Left lung (tissue), 10 donors: ENCODE data around the gene RPS15. TPM values are rescaled to one million over a fixed set of nuclear protein-coding genes. Genes with fewer than 3 reads are reported as not detected.

Experiments used
- ATAC-seq: fragments of 200-7000 bp; cut with Tn5 transposase; one replicate; pipeline ENCODE4 v1.9.1; 2020; ENCODE audit warnings: moderate library complexity
- DNase-seq, 4 donors: peaks; one replicate each; pipeline ENCODE4 v3.0.0-alpha.2; 2013 to 2020
- H3K27ac ChIP-seq, 2 donors: fragments of 200-600 bp; sonication (generic) in 1 of 2; one replicate each; pipeline versions ENCODE4 v1.5.0 to v1.8.0; 2020 to 2021
- H3K27me3 ChIP-seq, 2 donors: fragments of 200-600 bp; sonication (generic) in 1 of 2; one replicate each; pipeline versions ENCODE4 v1.5.0 to v1.8.0; 2020 to 2021
- H3K36me3 ChIP-seq, 2 donors: fragments of 200-600 bp; sonication (generic) in 1 of 2; one replicate each; pipeline versions ENCODE4 v1.5.0 to v1.8.0; 2020 to 2021
- H3K4me1 ChIP-seq, 2 donors: fragments of 200-600 bp; one replicate each; pipeline ENCODE4 v1.8.0; 2021
- H3K4me3 ChIP-seq, 2 donors: fragments of 200-600 bp; sonication (generic) in 1 of 2; one replicate each; pipeline versions ENCODE4 v1.5.0 to v1.8.0; 2020 to 2021; ENCODE audit warnings: mild to moderate bottlenecking in 1 of 2
- H3K9me3 ChIP-seq, 2 donors: fragments of 200-600 bp; sonication (generic) in 1 of 2; one replicate each; pipeline versions ENCODE4 v1.5.0 to v1.8.0; 2020 to 2021
- CTCF ChIP-seq, 2 donors: fragments of 200-600 bp; sonication (generic) in 1 of 2; IDR thresholded peaks; one replicate each; pipeline versions ENCODE4 v1.5.0 to v1.8.0; 2021; ENCODE audit warnings: antibody characterized with exemption in 2 of 2
- intact Hi-C, 2 donors: fragments of 100-400 bp; cut with DNase I; formaldehyde crosslinking; loops; one replicate each; pipeline versions ENCODE4 v1.11.2 to v1.14.2; 2022
- polyA plus RNA-seq, 6 donors: library from polyadenylated mRNA; unstranded; fragments of 120-200 nt; gene quantifications; one replicate each; pipeline ENCODE4 v1.2.1, GENCODE V29; 2013; ENCODE audit not compliant: insufficient read length in 6 of 6
- total RNA-seq, 2 donors: library from RNA; stranded (reverse); fragmentation: NEBNext Ultra II Directional; extraction: Animal tissue kit (Norgen Biotek cat#: 25700); gene quantifications; one replicate each; pipeline ENCODE4 v1.2.1, GENCODE V29; 2021
- donor health status: DM: no; HTN: yes; CAD: no.
- donor health status: DM: no; HTN: no; CAD: no.

The RPS15 gene
- total and polyA plus RNA-seq, 8 donors: 673 to 987 (median 836) TPM

GRCh38 chr19:1389033-1389940, 48.9 kb upstream of the RPS15 start:
- no peak for TF ChIP-seq CTCF (IDR thresholded peaks at IDR 0.05)
- intact Hi-C loops: no loop called here
- H3K27me3 ChIP-seq: no peaks in the 10 kb centered on the region
- peaks cover 9 to 18% of the 10 kb centered on the region in 2 donors for H3K4me1 ChIP-seq
- peaks cover 0 to 79% of the 10 kb centered on the region in 2 donors for H3K36me3 ChIP-seq
- H3K27ac ChIP-seq: no peak overlapping the region
- no peak overlapping the region for H3K4me3 ChIP-seq
- DNase-seq (no peak), ATAC-seq (no peak)
- no peaks in the 10 kb centered on the region for H3K9me3 ChIP-seq

GRCh38 chr19:1390890-1391423, 47.2 kb upstream of the RPS15 start:
- H3K4me3 ChIP-seq: no peak overlapping the region
- H3K27me3 ChIP-seq: no peaks in the 10 kb centered on the region
- H3K4me1 ChIP-seq: peaks cover 0 to 1% of the 10 kb centered on the region in 2 donors
- no peak for DNase-seq
- no peak overlapping the region for H3K27ac ChIP-seq
- intact Hi-C loops: no loop called here
- ATAC-seq: no peak
- peaks cover 0 to 90% of the 10 kb centered on the region in 2 donors for H3K36me3 ChIP-seq
- H3K9me3 ChIP-seq: no peaks in the 10 kb centered on the region
- no peak for TF ChIP-seq CTCF (IDR thresholded peaks at IDR 0.05)

GRCh38 chr19:1392407-1392806, 45.8 kb upstream of the RPS15 start:
- ATAC-seq: no peak
- H3K9me3 ChIP-seq: no peaks in the 10 kb centered on the region
- H3K27ac ChIP-seq: no peak overlapping the region
- H3K36me3 ChIP-seq: peaks cover 0 to 81% of the 10 kb centered on the region in 2 donors
- no peak for TF ChIP-seq CTCF (IDR thresholded peaks at IDR 0.05)
- H3K27me3 ChIP-seq: peaks cover 0 to 5% of the 10 kb centered on the region in 2 donors
- DNase-seq: no peak
- H3K4me1 ChIP-seq: no peaks in the 10 kb centered on the region
- intact Hi-C loops: no loop called here
- no peak overlapping the region for H3K4me3 ChIP-seq

- ATAC-seq (no peak), DNase-seq (no peak)
- no peaks in the 10 kb centered on the region for H3K4me1 ChIP-seq
- H3K27ac ChIP-seq: no peak overlapping the region
- peaks cover 0 to 5% of the 10 kb centered on the region in 2 donors for H3K27me3 ChIP-seq
- no peak for TF ChIP-seq CTCF (IDR thresholded peaks at IDR 0.05)
- intact Hi-C loops: no loop called here
- peaks cover 0 to 74% of the 10 kb centered on the region in 2 donors for H3K36me3 ChIP-seq
- no peak overlapping the region for H3K4me3 ChIP-seq
- no peaks in the 10 kb centered on the region for H3K9me3 ChIP-seq
Measured at GRCh38 chr19:1392939-1393530, 45.2 kb upstream of the RPS15 start.

- peaks cover 0 to 66% of the 10 kb centered on the region in 2 donors for H3K36me3 ChIP-seq
- H3K27ac ChIP-seq: no peak overlapping the region
- DNase-seq (no peak), ATAC-seq (no peak)
- intact Hi-C loops: no loop called here
- H3K9me3 ChIP-seq: no peaks in the 10 kb centered on the region
- no peak for TF ChIP-seq CTCF (IDR thresholded peaks at IDR 0.05)
- peaks cover 0 to 11% of the 10 kb centered on the region in 2 donors for H3K27me3 ChIP-seq
- H3K4me1 ChIP-seq: no peaks in the 10 kb centered on the region
- no peak overlapping the region for H3K4me3 ChIP-seq
Measured at GRCh38 chr19:1393841-1394240, 44.4 kb upstream of the RPS15 start.
